ENCODE measurements around the gene PPP2R1B.
"Not testable (repeated sequence)": the region's sequence is repeated elsewhere in the genome, so short reads cannot be mapped to it uniquely, and the experiment has no call there.

PPP2R1B gene

DNA sequence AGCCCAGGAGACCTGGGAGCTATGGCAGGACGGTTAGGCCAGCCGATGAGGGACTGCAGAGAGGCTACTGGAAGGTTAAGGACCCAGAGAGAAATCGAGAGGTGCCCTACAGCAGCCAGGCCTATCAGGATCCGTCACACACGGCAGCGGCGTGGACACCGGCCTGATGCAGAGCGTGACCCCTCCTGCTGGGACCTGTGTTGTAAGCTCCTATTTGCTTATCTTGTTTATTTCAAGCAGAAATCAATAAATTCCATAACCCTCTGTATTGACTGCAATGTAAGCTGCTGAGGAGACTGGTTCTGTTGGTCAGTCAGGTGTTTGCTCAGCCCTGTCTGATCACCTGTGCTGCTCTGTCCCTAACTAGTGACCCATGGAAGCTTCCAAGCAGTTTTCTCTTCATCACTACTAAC lies 39.9 kb downstream of the PPP2R1B start:
- no peak for FAIRE-seq
- no peak for DNase-seq (ENCODE audit: low spot score)

- FAIRE-seq (no peak), DNase-seq (ENCODE audit: low spot score) (no peak)
Observed at GRCh38 chr11:111725621-111726020, 40.6 kb downstream of the PPP2R1B start.

DNA sequence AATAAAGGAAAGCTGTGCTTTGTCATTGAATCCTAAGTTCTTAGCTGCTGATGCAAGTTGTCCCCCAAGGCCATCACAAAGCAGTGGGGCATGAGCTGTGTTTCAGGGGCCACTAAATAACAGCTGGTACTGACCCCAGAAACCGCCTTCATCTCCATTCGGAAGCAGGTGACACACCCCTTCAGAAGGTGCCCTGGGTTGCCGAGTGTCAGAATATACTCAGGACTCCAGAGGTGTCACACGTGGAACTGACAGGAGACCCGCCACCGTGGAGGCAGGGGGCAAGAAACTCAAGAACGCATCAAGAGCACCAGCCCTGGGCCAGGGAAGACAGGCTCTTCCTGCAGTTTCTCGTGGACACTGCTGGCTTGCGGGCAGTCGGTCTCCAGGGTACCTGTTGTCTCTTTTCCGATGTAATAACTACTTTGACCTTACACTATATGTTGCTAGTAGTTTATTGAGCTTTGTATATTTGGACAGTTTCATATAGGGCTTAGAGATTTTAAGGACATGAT lies 41.5 kb downstream of the PPP2R1B start:
- FAIRE-seq (no peak), DNase-seq (ENCODE audit: low spot score) (no peak)

DNA sequence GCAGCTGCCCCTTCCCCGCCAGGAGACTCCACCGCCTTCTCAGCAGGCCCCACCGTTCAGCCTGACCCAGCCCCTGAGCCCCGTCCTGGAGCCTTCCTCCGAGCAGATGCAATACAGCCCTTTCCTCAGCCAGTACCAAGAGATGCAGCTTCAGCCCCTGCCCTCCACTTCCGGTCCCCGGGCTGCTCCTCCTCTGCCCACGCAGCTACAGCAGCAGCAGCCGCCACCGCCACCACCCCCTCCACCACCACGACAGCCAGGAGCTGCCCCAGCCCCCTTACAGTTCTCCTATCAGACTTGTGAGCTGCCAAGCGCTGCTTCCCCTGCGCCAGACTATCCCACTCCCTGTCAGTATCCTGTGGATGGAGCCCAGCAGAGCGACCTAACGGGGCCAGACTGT lies 42.6 kb downstream of the PPP2R1B start:
- DNase-seq (ENCODE audit: low spot score): no peak
- FAIRE-seq: no peak

- no peak for DNase-seq (ENCODE audit: low spot score)
- no peak for FAIRE-seq
Observed at GRCh38 chr11:111722501-111722900, 43.7 kb downstream of the PPP2R1B start.

- DNase-seq (ENCODE audit: low spot score) (no peak), FAIRE-seq (no peak)
Observed at GRCh38 chr11:111720801-111721494, 45.2 kb downstream of the PPP2R1B start.

GRCh38 chr11:111719379-111719778 lies 46.8 kb downstream of the PPP2R1B start:
- FAIRE-seq: no peak
- no peak for DNase-seq (ENCODE audit: low spot score)

DNA sequence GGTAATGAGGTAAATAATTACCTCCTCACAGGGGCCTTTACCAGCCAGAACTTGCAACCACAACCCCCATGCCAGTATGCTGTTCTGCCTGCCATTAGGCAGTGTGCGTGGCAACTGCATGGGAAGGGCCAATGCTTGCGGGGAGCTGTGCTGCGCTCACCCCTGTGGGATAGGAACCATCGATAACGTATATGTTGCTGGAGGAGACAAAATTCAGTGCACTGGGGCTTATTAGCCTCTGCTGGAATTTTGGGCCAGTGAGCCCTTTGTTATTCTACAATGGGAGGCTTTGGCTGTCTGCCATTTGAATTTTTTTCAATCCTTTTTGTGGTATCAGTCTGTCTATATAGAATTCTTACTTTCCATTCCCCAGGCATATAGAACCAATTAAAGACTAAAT lies 47.3 kb downstream of the PPP2R1B start:
- DNase-seq (ENCODE audit: low spot score) (no peak), FAIRE-seq (no peak)

DNA sequence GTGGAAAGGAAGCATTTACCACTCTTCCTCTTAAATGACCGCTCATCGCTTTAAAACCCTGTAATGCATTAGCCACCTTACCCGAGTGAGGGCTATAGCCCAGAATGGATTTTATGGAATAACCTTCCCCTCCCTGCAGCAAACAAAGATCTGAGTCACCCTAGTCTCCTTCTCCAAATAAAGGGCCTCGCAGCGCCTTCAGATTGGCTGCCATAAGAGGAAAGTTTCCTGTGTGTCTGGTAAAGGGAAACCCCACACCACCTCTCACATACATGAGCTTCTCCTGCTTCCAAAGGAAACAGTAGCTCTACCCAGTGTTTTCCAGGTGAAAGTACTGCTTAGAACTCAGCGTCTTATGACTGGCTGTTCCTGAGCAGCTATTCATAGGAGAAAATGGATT lies 47.8 kb downstream of the PPP2R1B start:
- no peak for FAIRE-seq

DNA sequence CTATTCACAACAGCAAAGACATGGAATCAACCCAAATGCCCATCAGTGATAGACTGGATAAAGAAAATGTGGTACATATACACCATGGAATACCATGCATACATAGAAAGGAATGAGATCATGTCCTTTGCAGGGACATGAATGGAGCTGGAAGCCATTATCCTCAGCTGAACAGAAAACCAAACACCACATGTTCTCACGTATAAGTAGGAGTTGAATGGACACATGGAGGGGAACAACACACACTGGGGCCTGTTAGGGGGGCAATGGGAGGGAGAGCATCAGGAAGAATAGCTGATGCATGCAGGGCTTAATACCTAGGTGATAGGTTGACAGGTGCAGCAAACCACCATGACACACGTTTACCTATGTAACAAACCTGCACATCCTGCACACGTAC lies 48.5 kb downstream of the PPP2R1B start:
- FAIRE-seq; DNase-seq (ENCODE audit: low spot score): not testable (repeated sequence)

More for the DNA sequence above, 47.8 kb downstream of the PPP2R1B start:
- DNase-seq (ENCODE audit: low spot score): peak; percentile 50

- DNase-seq (ENCODE audit: low spot score) (no peak), FAIRE-seq (no peak)
Observed at GRCh38 chr11:111715142-111715816, 50.9 kb downstream of the PPP2R1B start.

GRCh38 chr11:111714522-111714921 lies 51.7 kb downstream of the PPP2R1B start:
- DNase-seq (ENCODE audit: low spot score) (no peak), FAIRE-seq (no peak)

DNA sequence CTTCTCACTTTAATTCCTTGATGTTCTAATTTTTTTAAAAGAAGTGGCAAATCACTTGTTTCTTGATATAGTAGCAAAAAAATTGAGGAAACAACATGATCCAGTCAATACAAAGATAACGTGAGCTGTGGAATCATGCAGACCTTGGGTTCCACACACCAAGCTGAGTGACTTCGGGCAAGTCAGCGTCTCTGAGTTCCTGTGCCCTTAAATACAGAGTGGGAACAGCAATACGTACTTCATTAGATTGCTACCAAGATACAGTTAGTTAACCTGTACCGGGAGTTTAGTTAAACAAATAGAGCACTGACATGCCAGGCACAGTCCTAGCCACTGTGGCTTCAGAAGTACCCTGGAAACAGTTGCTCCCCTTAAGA lies 58.5 kb downstream of the PPP2R1B start:
- FAIRE-seq (no peak), DNase-seq (ENCODE audit: low spot score) (no peak)

- no peak for FAIRE-seq
- no peak for DNase-seq (ENCODE audit: low spot score)
Observed at GRCh38 chr11:111707039-111707690, 59.0 kb downstream of the PPP2R1B start.

DNA sequence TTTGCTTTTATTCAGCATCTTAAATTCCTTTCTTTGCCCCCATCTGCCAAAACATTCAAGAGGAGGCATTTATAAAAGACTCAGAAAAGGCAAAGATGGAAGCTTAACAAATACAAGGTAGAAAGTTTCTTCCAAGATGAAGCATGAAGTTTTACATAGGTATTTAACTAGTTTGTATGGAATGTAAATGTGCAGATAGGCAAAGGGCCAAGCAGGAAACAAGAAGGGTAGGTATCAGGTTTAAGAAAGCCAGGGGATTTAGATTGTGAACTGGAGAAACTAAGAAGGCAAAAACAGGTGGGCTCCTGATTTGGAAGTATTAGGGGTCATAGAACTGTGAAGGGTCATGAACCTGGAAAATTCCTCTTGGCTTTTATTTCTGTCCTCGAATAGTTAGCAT lies 62.6 kb downstream of the PPP2R1B start:
- DNase-seq (ENCODE audit: low spot score): no peak
- no peak for FAIRE-seq

DNA sequence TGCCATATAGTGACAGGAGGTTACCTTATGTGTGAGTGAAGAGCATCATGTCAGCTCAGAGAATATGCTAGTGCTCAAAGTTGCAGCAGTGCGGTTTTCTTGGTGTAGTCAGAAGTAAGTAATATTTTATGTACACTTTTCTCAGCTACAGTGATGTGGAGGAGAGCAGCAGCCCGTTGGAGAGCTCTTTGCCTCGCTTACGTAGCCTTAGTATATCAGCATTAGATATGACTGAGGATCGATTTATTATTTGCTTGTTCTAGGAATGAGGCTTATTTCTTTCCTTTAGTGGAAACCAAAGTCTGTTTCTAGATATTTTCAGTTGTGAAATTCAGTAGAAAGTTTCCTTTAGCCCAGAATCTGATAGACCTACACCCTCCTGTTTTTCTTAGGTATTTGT lies 63.6 kb downstream of the PPP2R1B start:
- DNase-seq (ENCODE audit: low spot score) (no peak), FAIRE-seq (no peak)

GRCh38 chr11:111700162-111700561 lies 66.0 kb downstream of the PPP2R1B start:
- no peak for DNase-seq (ENCODE audit: low spot score)
- FAIRE-seq: peak; percentile 46

DNA sequence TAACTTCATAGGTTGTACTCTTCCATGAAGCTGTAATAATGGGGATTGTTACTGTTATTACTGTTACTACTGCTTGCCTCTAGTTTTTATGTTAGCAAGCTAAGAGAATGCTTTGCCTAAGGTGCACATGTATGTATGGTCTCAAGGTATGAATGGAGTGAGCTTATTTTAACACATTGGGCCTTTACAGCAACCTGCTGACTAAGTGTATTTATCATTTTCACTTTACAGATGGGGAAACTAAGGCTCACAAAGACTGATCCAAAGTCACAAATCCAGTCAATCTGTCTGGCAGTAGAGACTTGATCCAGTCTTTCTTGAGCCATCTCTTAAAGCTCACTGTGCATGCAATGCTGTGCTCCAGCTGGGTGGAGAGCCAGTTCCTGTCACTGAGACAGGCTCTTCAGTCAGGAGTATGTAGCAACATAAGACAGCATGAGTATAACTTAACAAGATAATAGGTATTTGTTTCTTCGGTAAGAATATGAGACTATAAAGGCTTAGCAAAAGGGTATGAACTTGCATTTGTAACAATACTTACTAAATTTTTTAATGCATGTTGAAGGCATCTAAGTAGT lies 66.5 kb downstream of the PPP2R1B start:
- DNase-seq (ENCODE audit: low spot score) (no peak), FAIRE-seq (no peak)

GRCh38 chr11:111698852-111699559 lies 67.2 kb downstream of the PPP2R1B start:
- no peak for DNase-seq (ENCODE audit: low spot score)

DNA sequence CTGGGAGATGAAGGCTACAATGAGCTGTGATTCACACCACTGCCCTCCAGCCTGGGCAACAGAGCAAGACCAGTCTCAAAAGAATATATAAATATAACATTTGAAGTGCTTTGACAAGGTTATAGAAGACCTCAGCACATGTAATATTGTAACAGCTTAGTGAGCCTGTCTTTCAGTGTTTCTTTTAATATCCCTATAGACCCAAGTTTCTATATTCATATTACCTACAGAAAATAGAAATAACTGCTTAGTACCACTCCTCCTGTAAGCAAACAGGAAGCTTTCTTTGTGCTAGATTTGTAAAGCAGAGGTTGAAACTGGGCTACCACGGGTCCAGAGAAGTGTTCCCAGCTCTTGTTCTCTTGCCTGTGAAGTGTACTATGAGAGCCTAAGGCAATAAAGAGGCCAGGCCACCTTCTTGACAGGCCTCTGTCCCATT lies 68.2 kb downstream of the PPP2R1B start:
- FAIRE-seq (no peak), DNase-seq (ENCODE audit: low spot score) (no peak)

More at GRCh38 chr11:111698852-111699559, 67.2 kb downstream of the PPP2R1B start:
- no peak for FAIRE-seq

DNA sequence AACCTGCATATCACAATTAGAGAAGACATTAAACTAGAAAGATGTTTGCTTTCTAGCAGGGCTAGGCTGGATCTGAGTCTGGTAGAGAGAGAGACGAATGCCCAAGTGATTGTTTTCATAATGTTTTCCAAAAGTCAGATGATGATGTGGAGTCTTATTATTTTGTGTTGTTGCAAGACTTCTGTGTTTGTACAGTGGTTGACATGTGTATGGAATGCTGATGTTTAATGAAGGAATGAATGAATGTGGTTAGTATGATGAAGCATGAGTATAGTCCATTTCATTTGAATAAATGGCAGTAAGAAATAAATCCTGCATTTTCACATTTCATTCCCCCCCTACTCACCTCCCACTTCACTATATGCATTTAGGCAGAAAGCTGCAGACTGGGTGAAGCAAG lies 69.6 kb downstream of the PPP2R1B start:
- DNase-seq (ENCODE audit: low spot score): no peak
- FAIRE-seq: no peak
